Suprapubic skin (tissue), 4 donors: ENCODE results near the gene VAMP7.

Experiments
- POLR2A ChIP-seq, 2 donors: fragments of 450-650 bp; IDR thresholded peaks; one replicate each; pipeline ENCODE4 v1.6.1; 2017; ENCODE audit warnings: antibody characterized with exemption in 2 of 2, mild to moderate bottlenecking in 2 of 2, moderate library complexity in 2 of 2
- POLR2AphosphoS5 ChIP-seq, 3 donors: sonication (generic); formaldehyde crosslinking; IDR thresholded peaks; one replicate each; pipeline ENCODE4 v1.6.1; 2017; ENCODE audit warnings: antibody characterized with exemption in 3 of 3
- TF ChIP-seq, protein P1 (sequence below), 2 donors: fragments of 200-600 bp in 1 of 2; fragments of 450-650 bp in 1 of 2; sonication (generic) in 1 of 2; IDR thresholded peaks; one replicate each; pipeline ENCODE4 v1.5.1; 2016 to 2019; ENCODE audit warnings: antibody characterized with exemption in 2 of 2, mild to moderate bottlenecking in 1 of 2, moderate library complexity in 1 of 2

DNA sequence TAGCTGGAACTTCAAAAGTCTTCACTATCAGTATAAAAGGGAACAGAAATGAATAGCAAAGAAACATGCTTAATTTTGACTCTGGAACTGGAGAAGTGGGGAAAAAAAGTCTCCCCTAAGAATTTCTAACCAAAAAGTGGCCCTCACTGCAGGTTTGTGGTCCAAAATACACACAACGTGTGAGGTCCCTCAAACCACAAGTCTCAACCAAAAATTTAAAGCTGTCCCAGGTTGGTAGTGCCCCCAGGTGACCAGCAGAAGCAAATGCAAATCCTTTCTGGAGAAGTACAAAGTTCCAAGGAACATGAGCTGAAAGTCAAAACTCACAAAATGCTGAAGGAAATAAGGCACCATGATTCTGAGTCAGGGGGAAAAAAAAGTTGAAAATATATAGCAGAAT is 23.6 kb upstream of the VAMP7 start:
- TF ChIP-seq, protein P1, sequence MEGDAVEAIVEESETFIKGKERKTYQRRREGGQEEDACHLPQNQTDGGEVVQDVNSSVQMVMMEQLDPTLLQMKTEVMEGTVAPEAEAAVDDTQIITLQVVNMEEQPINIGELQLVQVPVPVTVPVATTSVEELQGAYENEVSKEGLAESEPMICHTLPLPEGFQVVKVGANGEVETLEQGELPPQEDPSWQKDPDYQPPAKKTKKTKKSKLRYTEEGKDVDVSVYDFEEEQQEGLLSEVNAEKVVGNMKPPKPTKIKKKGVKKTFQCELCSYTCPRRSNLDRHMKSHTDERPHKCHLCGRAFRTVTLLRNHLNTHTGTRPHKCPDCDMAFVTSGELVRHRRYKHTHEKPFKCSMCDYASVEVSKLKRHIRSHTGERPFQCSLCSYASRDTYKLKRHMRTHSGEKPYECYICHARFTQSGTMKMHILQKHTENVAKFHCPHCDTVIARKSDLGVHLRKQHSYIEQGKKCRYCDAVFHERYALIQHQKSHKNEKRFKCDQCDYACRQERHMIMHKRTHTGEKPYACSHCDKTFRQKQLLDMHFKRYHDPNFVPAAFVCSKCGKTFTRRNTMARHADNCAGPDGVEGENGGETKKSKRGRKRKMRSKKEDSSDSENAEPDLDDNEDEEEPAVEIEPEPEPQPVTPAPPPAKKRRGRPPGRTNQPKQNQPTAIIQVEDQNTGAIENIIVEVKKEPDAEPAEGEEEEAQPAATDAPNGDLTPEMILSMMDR (IDR thresholded peaks at IDR 0.05) = no peak
- no peak for TF ChIP-seq POLR2AphosphoS5 (IDR thresholded peaks at IDR 0.05)
- TF ChIP-seq POLR2A (IDR thresholded peaks at IDR 0.05) = no peak
